GM19468 (cell line): ENCODE results near the gene CSMD2.

Source experiments
- ATAC-seq: cut with Tn5 transposase; IDR thresholded peaks from one replicate; pipeline ENCODE4 v1.9.1; 2021; ENCODE audit warnings: mild to moderate bottlenecking, moderate library complexity, moderate number of reproducible peaks; ENCODE audit not compliant: unreplicated experiment; ENCODE audit errors: extremely low read depth

The CSMD2 gene

DNA sequence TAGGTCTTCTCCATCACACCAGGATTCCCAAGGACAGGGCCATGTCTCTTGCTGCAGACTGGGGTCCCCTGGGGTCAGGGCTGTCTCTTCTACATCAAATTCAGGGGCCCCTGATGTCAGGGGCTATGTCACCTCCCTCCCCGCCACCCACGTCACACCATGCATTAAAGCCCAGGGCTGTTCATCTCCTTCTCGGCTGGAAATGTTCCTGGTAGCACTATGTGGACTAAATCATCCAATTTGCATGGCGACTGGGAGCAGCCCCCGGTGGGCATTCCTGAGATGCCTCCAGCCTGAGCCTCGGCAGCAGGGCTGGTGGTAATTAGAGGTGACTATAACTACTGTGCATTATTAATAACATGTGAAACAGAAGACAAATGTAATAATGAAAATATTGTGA is 452.8 kb downstream of the CSMD2 start:
- ATAC-seq, result no peak

DNA sequence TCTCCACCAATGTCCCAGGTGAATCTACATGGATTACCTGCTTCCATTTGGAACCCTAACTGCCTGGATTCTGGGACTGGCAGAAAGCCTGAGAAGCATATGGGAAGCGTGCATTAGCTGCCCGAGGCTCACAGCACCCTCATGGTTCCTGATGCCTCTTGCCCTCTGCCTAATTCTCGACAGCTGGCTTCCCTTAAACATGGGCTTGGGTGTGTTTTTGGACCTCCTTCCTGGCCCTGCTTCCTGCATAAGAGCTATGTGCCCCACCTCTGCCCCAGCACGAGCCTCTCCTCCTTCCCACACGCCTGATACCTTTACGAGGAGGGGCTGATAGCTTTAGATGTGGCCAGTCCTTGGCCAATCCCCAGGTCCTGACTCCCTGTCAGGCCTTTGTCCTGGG is 453.5 kb downstream of the CSMD2 start:
- ATAC-seq, result no peak

DNA sequence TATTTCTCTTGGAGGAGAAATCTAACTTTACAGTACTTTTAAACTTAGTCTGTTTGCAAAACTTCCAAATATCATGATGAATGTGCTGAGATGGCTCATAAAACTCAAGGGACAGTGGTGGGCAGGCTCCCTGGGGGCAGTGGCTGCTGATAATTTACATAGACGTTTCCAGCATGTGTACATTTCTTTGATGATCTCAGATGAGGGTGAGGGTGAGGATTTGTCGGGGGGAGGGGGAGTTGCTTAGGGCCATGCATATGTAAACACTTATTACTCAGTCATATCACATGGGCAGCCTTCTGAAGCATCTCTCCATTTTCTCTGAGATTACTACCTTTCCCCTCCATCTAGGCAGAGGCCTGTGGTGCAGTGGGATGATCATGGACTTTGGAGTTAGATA is 454.1 kb downstream of the CSMD2 start:
- ATAC-seq, result no peak

DNA sequence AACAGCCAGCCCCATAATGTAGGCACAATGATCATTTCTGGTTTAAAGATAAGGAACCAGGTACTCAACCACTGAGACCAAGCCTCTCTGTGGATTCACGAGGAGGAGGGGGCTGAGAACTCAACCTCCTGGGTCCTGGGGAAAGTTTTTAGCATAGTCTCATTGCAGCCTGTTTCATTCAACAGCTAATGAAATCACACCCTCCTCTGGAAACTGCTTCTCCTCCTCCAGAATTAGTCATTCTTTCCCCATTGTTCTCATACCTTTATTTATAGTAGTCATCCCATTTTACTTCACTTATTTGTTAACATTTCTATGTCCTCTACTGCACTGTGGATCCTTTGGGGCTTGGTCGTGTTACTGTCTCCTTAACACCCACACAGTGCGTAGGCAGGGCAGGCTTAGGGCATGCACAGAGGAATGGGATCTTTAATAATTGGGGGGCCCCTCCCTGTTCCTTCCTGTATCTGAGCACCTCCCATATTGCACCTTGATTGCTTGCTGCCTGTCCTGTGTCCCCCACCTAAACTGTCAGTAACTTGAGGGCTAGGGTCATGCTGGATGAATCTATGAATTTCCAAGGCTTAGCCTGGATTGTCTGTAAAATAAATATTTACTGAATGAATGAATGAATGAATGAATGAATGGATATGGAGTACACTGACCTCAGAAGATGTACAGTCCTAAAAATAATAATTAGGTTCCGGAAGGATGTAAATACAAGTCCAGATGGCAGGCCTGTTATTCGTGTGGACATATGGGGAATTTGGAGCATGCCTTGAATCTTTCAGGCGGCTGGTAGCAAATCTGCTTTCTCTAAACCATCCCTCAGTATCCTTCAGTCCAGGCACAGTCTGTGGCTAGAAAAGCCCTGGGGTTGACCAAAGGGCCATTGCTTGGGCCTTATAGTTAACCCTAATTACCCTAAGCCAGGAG is 455.0 kb downstream of the CSMD2 start:
- no peak for ATAC-seq

DNA sequence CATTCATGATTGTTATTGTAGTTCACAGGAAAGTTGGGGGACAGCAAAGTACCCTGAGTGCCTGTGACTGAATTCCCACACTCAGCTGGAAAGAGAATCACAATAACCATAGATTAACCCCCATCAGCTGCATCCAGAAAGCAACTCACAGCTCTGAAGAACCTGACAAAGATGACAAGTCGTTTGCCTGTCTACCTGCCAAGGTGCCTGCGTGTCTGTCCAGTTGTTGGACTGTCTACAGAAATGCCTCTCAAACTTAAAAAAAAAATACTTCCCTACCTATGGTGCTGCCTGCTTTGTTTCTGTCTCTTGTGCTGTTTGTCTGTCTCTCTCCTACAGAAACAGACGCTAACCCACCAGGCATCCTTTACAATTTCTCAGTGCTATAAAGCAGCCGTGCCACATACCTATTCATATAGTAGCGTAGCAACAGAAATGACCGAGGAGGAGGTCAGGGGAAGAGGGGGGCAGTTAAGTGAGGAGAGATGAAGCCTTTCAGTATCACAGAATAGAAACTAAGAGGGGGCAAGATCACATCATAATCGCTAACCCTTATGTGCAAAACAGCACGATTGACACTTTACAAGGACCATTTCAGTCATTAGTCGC is 455.8 kb downstream of the CSMD2 start:
- no peak for ATAC-seq

DNA sequence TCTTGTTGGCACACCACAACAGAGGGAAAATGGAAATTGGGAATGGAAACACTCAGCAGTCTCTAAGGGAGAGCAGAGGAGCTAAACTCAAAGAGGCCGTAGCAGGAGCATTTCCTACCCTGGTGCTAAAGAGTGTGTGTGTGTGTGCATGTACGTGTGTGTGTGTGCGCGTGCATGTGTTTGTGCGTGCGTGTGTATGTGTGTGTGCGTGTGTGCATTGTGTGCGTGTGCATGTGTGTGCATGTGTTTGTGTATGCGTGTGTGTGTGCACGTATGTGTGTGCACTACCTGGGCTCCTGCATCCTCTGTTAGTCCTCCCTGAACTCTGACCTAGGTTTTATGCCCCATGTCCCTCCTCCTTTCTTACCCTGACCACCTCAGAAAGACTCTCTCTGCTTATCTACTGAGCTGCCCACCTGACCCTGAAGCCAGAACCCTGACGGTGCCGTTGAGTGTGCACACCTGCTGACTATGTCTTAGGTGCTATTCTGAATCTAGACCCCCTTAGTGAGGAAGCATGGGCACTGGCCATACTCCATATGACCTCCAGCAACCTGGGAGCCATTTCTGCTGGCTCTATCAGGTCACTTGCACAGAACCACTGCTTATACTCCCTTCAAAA is 458.3 kb downstream of the CSMD2 start:
- ATAC-seq, result no peak

DNA sequence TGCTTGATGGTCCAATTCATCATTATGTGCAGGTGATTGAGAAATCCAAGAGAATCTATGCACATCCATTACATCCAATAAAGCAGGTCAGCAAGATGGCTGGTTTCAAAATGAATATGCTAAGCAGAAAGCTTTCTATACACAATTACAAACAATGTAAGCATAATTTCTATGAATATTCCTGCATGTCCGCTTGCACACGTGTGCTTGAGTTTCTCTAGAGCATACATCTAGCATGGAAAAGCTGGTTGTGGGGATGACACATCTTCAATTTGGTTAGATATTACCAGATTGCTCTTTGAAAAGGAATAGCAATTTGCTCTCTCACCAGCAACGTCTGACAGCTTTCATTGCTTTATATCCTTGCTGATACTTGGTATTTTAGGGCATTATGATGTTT is 461.6 kb downstream of the CSMD2 start:
- ATAC-seq, result no peak

DNA sequence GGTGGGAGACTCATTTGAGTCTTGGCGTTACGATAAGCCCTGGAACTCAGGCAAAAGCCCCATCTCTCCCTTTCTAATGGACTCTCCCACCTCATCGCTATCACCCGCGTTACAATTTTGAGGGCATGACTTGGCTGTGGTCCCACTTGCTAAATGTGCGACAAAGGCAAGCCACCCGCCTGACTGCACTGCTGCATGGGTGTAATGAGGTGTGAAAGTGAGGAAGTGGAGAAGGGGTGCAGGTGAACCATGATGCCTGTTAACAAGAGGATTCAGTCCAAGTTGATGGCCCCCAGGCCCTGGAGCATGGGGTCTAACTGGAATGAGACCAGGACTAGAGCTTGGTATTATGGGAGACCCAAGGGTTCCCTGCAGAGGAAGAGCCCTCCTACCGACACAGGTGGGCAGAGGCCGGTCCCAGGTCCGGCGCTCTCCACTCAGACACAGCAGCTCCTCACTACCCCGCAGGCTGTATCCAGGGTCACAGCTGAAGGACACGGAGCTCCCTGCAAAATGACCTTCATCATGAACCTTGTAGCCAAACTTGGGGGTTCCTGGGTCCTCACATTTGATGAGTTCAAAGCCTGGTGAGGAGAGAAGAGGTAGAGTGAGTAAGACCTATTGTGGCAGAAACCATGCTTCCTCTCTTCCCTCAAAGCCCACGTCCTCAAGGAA is 466.5 kb downstream of the CSMD2 start:
- no peak for ATAC-seq

DNA sequence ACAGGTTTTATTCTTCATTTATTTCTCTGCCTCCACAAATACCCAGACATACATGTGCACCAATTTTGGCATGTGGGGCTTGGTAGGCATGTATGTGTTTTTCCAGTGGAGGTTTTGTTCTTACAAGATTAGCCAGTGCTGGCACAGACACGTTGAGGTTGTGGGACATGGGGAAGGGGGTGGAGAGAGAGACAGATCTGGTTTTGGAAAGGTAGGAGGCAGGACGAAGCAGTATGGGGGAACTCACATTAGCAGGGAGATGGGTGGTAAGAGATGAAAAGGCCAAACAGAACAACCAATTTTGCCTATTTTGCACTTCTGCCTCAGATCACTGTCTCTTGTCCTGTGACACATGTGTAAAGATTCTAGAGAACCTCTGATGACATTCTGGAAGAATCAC is 467.2 kb downstream of the CSMD2 start:
- ATAC-seq, result no peak

DNA sequence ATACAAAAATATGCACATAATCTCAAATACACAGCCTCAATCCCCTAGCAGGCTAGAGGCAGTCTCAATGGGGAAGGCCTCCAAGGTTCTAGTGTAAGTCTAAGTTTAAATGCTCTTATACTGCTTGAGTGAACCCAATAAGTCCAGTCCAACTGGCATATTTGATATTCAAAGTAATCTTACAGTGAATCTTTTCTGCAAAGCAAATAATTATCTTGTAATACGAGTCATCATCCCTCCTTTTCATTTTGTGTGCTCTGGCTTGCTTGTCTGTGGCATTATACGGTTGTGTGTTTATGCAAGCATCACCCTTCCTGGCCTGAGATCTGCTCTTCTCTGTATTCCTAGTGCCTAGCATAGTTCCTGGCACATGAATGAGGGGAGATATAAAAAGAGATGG is 468.1 kb downstream of the CSMD2 start:
- no peak for ATAC-seq

DNA sequence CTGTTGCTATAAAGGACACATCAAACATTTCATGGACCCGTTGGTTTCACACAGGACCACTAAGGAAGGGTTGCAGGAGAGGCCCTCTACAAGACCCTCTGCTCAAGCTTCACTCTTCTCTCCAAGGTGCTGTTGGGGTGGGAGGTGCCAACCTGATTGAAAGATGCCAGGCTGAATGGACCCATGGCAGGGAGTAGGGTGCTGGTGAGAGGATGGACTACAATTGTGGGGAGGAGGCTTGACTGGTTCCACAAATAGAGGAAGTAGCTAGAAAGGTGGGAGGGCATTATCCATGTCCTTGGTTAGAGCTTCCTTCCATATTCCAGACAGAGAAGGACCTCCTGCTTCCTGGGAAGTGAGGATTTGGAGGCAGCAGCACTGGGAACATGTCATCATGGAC is 468.7 kb downstream of the CSMD2 start:
- ATAC-seq, result no peak

DNA sequence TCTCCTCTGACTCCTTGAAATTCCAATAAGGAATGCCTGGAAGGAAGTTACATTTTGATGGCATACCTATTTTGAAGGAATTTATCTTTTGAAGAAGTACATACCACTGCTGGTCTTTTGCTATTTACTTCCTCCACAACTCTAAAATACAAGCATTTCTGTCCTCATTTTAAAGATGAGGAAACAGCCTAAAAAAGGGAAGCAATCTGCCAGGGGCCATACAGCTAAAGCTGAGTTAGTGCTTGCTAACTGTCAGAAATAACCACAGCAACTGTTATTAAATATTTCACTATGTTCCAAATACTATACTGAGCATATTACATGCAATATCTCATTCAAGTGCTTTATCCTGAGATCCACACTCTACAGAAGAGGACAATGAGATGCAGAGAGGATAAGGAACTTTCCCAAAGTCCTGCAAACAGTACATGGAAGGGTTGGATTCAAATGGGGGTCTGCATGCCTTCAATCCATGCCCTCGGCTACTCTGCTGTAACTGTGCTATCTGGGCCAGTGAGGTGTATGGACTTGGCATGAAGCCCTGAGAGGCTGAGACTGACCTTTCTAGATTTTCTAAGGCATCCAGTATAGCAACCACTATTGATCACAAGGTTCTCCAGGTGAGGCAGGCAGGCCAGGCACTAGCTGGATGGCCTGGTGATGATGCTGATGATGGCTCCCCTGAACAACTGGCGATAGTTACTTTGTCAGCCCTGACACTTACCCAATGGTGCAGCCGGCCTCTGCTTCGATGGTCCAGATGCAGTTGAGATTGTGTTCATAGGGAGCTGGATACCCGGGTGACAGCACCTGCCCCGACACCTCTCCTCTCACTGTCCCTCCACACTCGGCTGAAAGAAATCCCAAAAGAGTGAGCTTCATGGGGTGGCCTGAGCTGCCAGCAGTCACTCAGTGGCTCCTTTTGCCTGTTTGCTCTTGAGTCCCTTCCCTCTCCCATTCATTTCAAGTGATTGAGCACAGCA is 472.5 kb downstream of the CSMD2 start:
- ATAC-seq, result no peak

DNA sequence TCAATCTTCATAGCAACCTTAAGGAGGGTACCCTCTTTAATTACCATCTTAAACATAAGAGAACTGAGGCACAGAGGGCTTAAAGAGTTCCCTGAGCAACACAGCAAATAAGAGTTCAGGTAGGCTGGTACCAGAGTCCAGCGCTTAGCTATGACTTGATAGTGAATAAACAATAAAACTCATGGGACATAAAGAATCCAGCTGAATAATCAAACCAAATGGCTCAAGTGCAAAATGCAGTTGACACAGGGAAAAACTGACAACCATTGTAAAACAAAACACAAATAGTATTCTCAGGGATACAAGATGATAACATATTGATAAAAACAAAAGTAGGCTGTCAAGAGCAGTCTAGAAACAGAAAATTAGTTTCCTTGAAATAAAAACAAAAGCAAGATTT is 478.0 kb downstream of the CSMD2 start:
- no peak for ATAC-seq

DNA sequence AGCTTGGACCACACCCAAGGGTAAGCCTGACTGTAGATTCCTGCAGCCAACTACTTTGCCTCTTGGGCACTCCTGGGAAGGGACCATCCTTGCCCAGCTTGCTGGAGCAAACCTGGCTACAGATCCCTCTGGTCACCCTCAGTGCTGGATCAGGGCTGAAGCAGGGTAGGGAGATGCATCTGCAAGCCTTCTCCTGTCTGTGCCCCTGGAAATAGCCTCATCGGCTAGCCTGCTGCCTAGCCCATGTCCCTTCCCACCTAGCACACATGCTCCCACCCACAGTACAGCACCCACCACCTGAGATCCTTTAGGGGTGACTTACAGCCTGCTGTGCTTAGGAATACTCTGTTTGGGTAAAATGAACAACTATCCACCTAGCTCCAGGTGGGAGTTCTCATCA is 478.5 kb downstream of the CSMD2 start:
- ATAC-seq, result no peak

DNA sequence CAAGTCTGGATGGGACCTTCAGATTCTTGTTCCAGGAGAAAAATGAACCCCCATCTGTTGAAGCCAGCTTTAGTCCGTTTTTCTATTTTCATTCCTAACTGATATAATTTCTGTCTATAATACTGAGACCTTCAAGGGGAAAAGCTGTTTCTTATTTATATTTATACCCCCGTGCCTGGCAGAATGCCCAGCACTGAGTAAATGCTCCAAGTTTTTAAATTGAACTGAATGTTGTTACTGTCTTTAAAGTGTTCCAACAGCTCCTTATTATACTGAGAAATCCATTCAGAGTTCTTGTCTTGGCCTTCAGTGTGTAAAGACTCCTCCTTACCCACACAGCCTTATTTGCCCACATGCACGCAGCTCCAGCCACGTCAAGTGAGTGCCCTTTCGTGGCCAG is 479.8 kb downstream of the CSMD2 start:
- no peak for ATAC-seq

DNA sequence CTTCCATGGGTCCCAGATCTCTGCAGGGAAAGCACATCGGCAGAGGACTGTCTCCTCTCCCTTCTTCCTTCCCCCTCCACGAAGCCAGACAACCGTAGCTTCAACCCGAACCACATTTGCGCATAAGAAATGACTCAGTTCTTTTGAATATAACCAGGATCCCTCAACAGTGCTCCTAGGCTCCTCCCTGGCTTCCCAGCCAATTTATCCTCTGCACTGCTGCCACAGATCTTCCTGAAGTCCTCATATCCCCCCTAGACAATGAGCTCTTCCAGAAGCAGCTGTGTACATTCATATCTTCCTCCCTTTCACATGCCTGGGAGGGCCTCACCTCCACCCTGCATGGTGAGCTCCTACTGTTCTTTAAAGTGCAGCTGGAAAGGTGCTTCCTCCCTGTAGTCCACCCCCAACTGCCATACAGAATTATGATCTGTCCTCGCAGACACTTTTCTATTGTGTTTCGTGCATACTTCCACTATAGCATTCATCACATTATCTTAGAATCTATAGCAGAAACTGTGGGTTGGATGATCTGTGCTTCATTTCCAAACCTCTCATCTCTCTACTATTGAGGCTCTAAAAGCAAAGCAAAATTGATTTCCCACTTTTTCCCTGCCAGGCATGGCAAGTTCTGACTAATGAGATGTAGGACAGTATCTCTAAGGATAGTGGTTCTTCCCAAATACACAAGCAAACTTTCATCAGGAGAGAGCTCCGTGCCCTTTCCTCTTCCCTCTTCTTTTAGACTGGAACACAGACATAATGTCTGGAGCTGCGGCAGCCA is 480.4 kb downstream of the CSMD2 start:
- ATAC-seq, result no peak

DNA sequence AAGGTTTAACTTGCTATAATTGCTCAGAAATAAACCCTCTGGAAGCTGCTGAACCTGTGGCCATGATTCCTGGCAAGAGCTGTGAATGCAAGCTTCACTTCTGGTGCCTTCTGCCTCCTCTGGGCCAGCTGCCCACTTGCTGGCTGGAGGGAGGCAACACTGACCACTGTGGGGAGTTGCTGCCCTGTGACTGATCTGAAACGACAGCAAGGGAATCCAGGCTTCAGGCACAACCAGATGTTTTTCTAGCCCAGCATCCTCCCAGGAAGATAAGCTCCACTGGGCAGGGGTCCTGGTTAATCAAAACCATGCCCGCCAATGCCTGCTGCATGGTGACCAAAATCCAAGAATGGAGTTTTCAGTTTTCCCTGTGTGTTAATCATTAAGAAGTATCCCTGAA is 481.1 kb downstream of the CSMD2 start:
- ATAC-seq, result no peak

DNA sequence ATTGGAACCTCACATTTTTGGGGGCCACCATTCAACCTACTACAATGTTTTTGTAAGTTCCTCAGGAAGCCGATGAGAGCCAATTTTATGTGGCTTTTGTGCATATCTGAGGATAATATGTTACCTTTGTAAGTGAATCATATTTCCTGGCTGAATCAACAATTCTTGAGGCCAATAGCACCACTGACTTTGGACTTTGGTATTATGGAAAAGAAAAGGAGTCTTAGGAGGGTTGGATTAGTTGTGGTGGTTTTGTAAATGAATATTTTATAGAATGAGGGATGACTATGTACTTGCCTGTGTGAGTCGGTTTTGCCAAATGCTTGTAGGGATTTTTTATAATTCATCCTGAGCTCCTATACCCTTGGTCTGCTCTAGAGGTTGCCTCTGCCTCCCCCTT is 482.7 kb downstream of the CSMD2 start:
- ATAC-seq, result no peak

DNA sequence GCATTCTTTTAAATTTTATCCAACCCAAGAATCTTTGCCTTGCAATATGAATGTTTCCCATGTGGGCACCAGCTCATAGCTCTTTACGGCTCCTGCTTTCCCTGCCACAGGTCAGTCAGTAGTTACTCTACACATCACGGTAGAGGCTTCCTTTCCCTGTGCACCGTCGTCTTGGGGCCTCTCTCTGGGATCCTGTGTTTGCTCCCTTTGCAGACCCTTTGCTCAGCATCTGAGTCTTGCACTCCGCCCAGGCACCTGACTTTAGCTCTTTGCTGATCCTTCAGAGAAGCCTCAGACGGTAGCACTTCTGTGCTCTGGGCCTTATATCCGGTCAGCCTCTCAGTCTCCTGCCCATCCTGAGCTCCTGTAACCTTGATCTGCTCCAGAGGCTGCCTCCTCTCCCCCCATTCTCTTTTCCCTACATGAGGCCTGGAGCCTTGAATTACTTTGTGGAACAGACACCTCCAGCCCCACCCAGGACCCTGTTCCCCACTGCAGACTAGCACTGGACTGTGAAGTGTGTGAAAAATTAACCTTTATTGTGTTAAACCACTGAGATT is 484.7 kb downstream of the CSMD2 start:
- no peak for ATAC-seq
